ENCODE data around the gene FAM81B. TPM values are rescaled to one million over a fixed set of nuclear protein-coding genes. Genes with fewer than 3 reads are reported as not detected.

The FAM81B gene
- total RNA-seq, 3 donors from 2014 or later (not counting 1 experiment from before 2014, with no cell fraction given): not detected

- H3K36me3 Mint-ChIP-seq: no peaks in the 10 kb centered on the region
- H3K27me3 ChIP-seq (ENCODE audit: control insufficient read depth, insufficient read depth, low read length): no peaks in the 10 kb centered on the region
- TF ChIP-seq CTCF (IDR thresholded peaks at IDR 0.05): no peak
- H3K4me3 ChIP-seq (ENCODE audit: low read length): no peak overlapping the region
- H3K27ac Mint-ChIP-seq: no peak overlapping the region
- DNase-seq (no peak), ATAC-seq (no peak)
- H3K27ac ChIP-seq (ENCODE audit: low read length): no peak overlapping the region
- no peaks in the 10 kb centered on the region for H3K4me1 Mint-ChIP-seq
- peaks cover 3 to 4% of the 10 kb centered on the region in 2 donors for H3K9me3 Mint-ChIP-seq
- H3K4me3 Mint-ChIP-seq: no peak overlapping the region
- H3K36me3 ChIP-seq (ENCODE audit: control insufficient read depth, insufficient read depth, low read length): no peaks in the 10 kb centered on the region
- H3K4me1 ChIP-seq (ENCODE audit: control insufficient read depth, insufficient read depth, low read length): no peaks in the 10 kb centered on the region
- no peaks in the 10 kb centered on the region for H3K9me3 ChIP-seq (ENCODE audit: control insufficient read depth, insufficient read depth, low read length)
- peaks cover 9 to 10% of the 10 kb centered on the region in 2 donors for H3K27me3 Mint-ChIP-seq (ENCODE audit: low read depth in 2 of 2)
- intact Hi-C loops (cut with micrococcal nuclease): no loop called here
- no CpG with 5 or more reads among the region's 1 CpG for WGBS (ENCODE audit: insufficient coverage)
These were observed 33.4 kb downstream of the FAM81B start for GRCh38 chr5:95424526-95424925.

GRCh38 chr5:95426227-95426626 lies 35.1 kb downstream of the FAM81B start:
- H3K27ac ChIP-seq (ENCODE audit: low read length): no peak overlapping the region
- no peaks in the 10 kb centered on the region for H3K36me3 ChIP-seq (ENCODE audit: control insufficient read depth, insufficient read depth, low read length)
- Mint-ChIP-seq H3K9me3 (peaks cover 3 to 4% of the 10 kb centered on the region in 2 donors), H3K36me3 (no peaks in the 10 kb centered on the region), H3K4me1 (no peaks in the 10 kb centered on the region), H3K4me3 (no peak overlapping the region), H3K27me3 (ENCODE audit: low read depth in 2 of 2) (peaks cover 10 to 13% of the 10 kb centered on the region in 2 donors), H3K27ac (no peak overlapping the region)
- 74% methylated on average over 5 of the region's 5 CpGs for WGBS (ENCODE audit: insufficient coverage)
- H3K27me3 ChIP-seq (ENCODE audit: control insufficient read depth, insufficient read depth, low read length): no peaks in the 10 kb centered on the region
- ATAC-seq (no peak), DNase-seq (no peak)
- no peak overlapping the region for H3K4me3 ChIP-seq (ENCODE audit: low read length)
- no peaks in the 10 kb centered on the region for H3K9me3 ChIP-seq (ENCODE audit: control insufficient read depth, insufficient read depth, low read length)
- TF ChIP-seq CTCF (IDR thresholded peaks at IDR 0.05): no peak
- H3K4me1 ChIP-seq (ENCODE audit: control insufficient read depth, insufficient read depth, low read length): no peaks in the 10 kb centered on the region
- intact Hi-C loops (cut with micrococcal nuclease): no loop called here

GRCh38 chr5:95432779-95433178 lies 41.6 kb downstream of the FAM81B start:
- Mint-ChIP-seq H3K27me3 (ENCODE audit: low read depth in 2 of 2) (peaks cover 6 to 17% of the 10 kb centered on the region in 2 donors), H3K36me3 (no peaks in the 10 kb centered on the region), H3K4me1 (no peaks in the 10 kb centered on the region), H3K4me3 (no peak overlapping the region), H3K27ac (no peak overlapping the region), H3K9me3 (peaks cover 2 to 4% of the 10 kb centered on the region in 2 donors)
- WGBS (ENCODE audit: insufficient coverage): 100% methylated on average over 1 of the region's 2 CpGs
- no peaks in the 10 kb centered on the region for H3K9me3 ChIP-seq (ENCODE audit: control insufficient read depth, insufficient read depth, low read length)
- H3K27me3 ChIP-seq (ENCODE audit: control insufficient read depth, insufficient read depth, low read length): no peaks in the 10 kb centered on the region
- no peak overlapping the region for H3K4me3 ChIP-seq (ENCODE audit: low read length)
- H3K4me1 ChIP-seq (ENCODE audit: control insufficient read depth, insufficient read depth, low read length): no peaks in the 10 kb centered on the region
- intact Hi-C loops (cut with micrococcal nuclease): no loop called here
- no peak overlapping the region for H3K27ac ChIP-seq (ENCODE audit: low read length)
- no peak for ATAC-seq
- DNase-seq: no peak
- H3K36me3 ChIP-seq (ENCODE audit: control insufficient read depth, insufficient read depth, low read length): no peaks in the 10 kb centered on the region
- no peak for TF ChIP-seq CTCF (IDR thresholded peaks at IDR 0.05)

GRCh38 chr5:95439801-95440493 lies 48.8 kb downstream of the FAM81B start:
- no peaks in the 10 kb centered on the region for H3K4me1 ChIP-seq (ENCODE audit: control insufficient read depth, insufficient read depth, low read length)
- intact Hi-C loops (cut with micrococcal nuclease): no loop called here
- no peaks in the 10 kb centered on the region for H3K36me3 ChIP-seq (ENCODE audit: control insufficient read depth, insufficient read depth, low read length)
- no peak overlapping the region for H3K27ac ChIP-seq (ENCODE audit: low read length)
- ATAC-seq (no peak), DNase-seq (no peak)
- H3K4me1 Mint-ChIP-seq: no peaks in the 10 kb centered on the region
- no peak overlapping the region for H3K4me3 Mint-ChIP-seq
- H3K27me3 ChIP-seq (ENCODE audit: control insufficient read depth, insufficient read depth, low read length): peaks cover 2% of the 10 kb centered on the region
- H3K27me3 Mint-ChIP-seq (ENCODE audit: low read depth in 2 of 2): peaks cover 0 to 55% of the 10 kb centered on the region in 2 donors
- H3K36me3 Mint-ChIP-seq: peaks cover 4% of the 10 kb centered on the region
- H3K9me3 ChIP-seq (ENCODE audit: control insufficient read depth, insufficient read depth, low read length): no peaks in the 10 kb centered on the region
- H3K9me3 Mint-ChIP-seq: no peaks in the 10 kb centered on the region
- no peak for TF ChIP-seq CTCF (IDR thresholded peaks at IDR 0.05)
- 73% methylated on average over 6 of the region's 6 CpGs for WGBS (ENCODE audit: insufficient coverage)
- no peak overlapping the region for H3K27ac Mint-ChIP-seq
- H3K4me3 ChIP-seq (ENCODE audit: low read length): no peak overlapping the region
